HG02981 (cell line): ENCODE data around the gene FHIT.
"Not testable (repeated sequence)": the region's sequence is repeated elsewhere in the genome, so short reads cannot be mapped to it uniquely, and the experiment has no call there.

Source experiments
- ATAC-seq: cut with Tn5 transposase; IDR thresholded peaks from one replicate; pipeline ENCODE4 v1.9.1; 2021; ENCODE audit warnings: mild to moderate bottlenecking, moderate library complexity; ENCODE audit not compliant: unreplicated experiment

FHIT gene

GRCh38 chr3:59994732-59995304 is 1256.4 kb downstream of the FHIT start:
- no peak for ATAC-seq

GRCh38 chr3:59992578-59992977 is 1258.7 kb downstream of the FHIT start:
- no peak for ATAC-seq

- ATAC-seq: no peak
Observed at GRCh38 chr3:59990915-59991314, 1260.3 kb downstream of the FHIT start.

- ATAC-seq: no peak
Observed at GRCh38 chr3:59982510-59982909, 1268.7 kb downstream of the FHIT start.

GRCh38 chr3:59981377-59981776 is 1269.9 kb downstream of the FHIT start:
- ATAC-seq: no peak

- ATAC-seq: no peak
Observed at GRCh38 chr3:59980576-59980975, 1270.7 kb downstream of the FHIT start.

- ATAC-seq: no peak
Observed at GRCh38 chr3:59979542-59979941, 1271.7 kb downstream of the FHIT start.

- peak; percentile 75 for ATAC-seq
Observed at GRCh38 chr3:59978979-59979378, 1272.3 kb downstream of the FHIT start.

GRCh38 chr3:59970796-59971195 is 1280.5 kb downstream of the FHIT start:
- ATAC-seq: no peak

- ATAC-seq: no peak
Observed at GRCh38 chr3:59970376-59970775, 1280.9 kb downstream of the FHIT start.

GRCh38 chr3:59968513-59969045 is 1282.7 kb downstream of the FHIT start:
- ATAC-seq: no peak

GRCh38 chr3:59963676-59964075 is 1287.6 kb downstream of the FHIT start:
- ATAC-seq: no peak

- ATAC-seq: no peak
Observed at GRCh38 chr3:59957150-59957549, 1294.1 kb downstream of the FHIT start.

- no peak for ATAC-seq
Observed at GRCh38 chr3:59953104-59953503, 1298.1 kb downstream of the FHIT start.

GRCh38 chr3:59949311-59949710 is 1301.9 kb downstream of the FHIT start:
- ATAC-seq: no peak

GRCh38 chr3:59946401-59946800 is 1304.9 kb downstream of the FHIT start:
- ATAC-seq: no peak

GRCh38 chr3:59940718-59941117 is 1310.5 kb downstream of the FHIT start:
- ATAC-seq: no peak

- ATAC-seq: no peak
Observed at GRCh38 chr3:59939826-59940426, 1311.3 kb downstream of the FHIT start.

GRCh38 chr3:59938828-59939227 is 1312.4 kb downstream of the FHIT start:
- ATAC-seq: no peak

GRCh38 chr3:59937201-59937600 is 1314.1 kb downstream of the FHIT start:
- no peak for ATAC-seq

- no peak for ATAC-seq
Observed at GRCh38 chr3:59936472-59936871, 1314.8 kb downstream of the FHIT start.

GRCh38 chr3:59935025-59935424 is 1316.2 kb downstream of the FHIT start:
- ATAC-seq: peak; percentile 96

GRCh38 chr3:59934560-59934959 is 1316.7 kb downstream of the FHIT start:
- ATAC-seq: not testable (repeated sequence)
